Naive thymus-derived CD4-positive, alpha-beta T cell (primary cell): ENCODE measurements around the gene MED14. TPM values are rescaled to one million over a fixed set of nuclear protein-coding genes. Genes with fewer than 3 reads are reported as not detected.

Experiments
- ATAC-seq: fragments of 150-1000 bp; cut with Tn5 transposase; 2 replicates; pipeline ENCODE4 v1.10.0; 2021; ENCODE audit warnings: mild to moderate bottlenecking, moderate library complexity
- CTCF ChIA-PET: fragments of 350-600 bp; sonication (Branson Sonifier 250); formaldehyde crosslinking; loops from one replicate; lab custom pipeline; 2021; ENCODE audit warnings: antibody characterized with exemption; lab: Charles Lee
- POLR2A ChIA-PET: fragments of 350-600 bp; sonication (Branson Sonifier 250); formaldehyde crosslinking; loops from one replicate; lab custom pipeline; 2021; ENCODE audit warnings: antibody characterized with exemption, inconsistent platforms; lab: Charles Lee
- DNase-seq, 9 donors: peaks; one replicate each; pipeline versions ENCODE4 v3.0.0 to v3.0.0-alpha.2; 2020 to 2022; ENCODE audit warnings: mixed read lengths in 1 of 9
- H3K27ac ChIP-seq: one replicate; pipeline ENCODE4 v1.7.0; 2013; ENCODE audit warnings: mild to moderate bottlenecking, low read depth, low read length, moderate library complexity
- H3K27me3 ChIP-seq, 2 donors: one replicate each; pipeline ENCODE4 v1.7.0; 2013; ENCODE audit warnings: low read length in 2 of 2, mild to moderate bottlenecking in 2 of 2, moderate library complexity in 2 of 2; ENCODE audit not compliant: control insufficient read depth in 2 of 2, insufficient read depth in 2 of 2
- H3K36me3 ChIP-seq, 3 experiments: 1 replicate in 2 of 3; 2 replicates in 1 of 3; pipeline ENCODE4 v1.7.0; 2013; ENCODE audit warnings: low read length in 3 of 3, mild to moderate bottlenecking in 3 of 3, moderate library complexity in 1 of 3; ENCODE audit not compliant: insufficient read depth in 3 of 3, control insufficient read depth in 2 of 3
- H3K4me1 ChIP-seq, 2 donors: one replicate each; pipeline ENCODE4 v1.7.0; 2013; ENCODE audit warnings: low read length in 2 of 2, mild to moderate bottlenecking in 2 of 2, moderate library complexity in 1 of 2; ENCODE audit not compliant: control insufficient read depth in 2 of 2, insufficient read depth in 2 of 2
- H3K4me3 ChIP-seq: 2 replicates; pipeline ENCODE4 v1.7.0; 2013; ENCODE audit warnings: mild to moderate bottlenecking, low read length
- H3K9me3 ChIP-seq, 3 experiments: 1 replicate in 2 of 3; 2 replicates in 1 of 3; pipeline ENCODE4 v1.7.0; 2013; ENCODE audit warnings: low read length in 3 of 3; ENCODE audit not compliant: control insufficient read depth in 2 of 3
- H3K27ac Mint-ChIP-seq, 9 donors: one replicate each; pipeline ENCODE4 v1.8.0; 2020 to 2022; ENCODE audit warnings: mixed read lengths in 9 of 9, mild to moderate bottlenecking in 8 of 9, moderate library complexity in 5 of 9, inconsistent platforms in 2 of 9
- H3K27me3 Mint-ChIP-seq, 5 donors: one replicate each; pipeline ENCODE4 v1.8.0; 2021 to 2022; ENCODE audit warnings: mixed read lengths in 5 of 5, mild to moderate bottlenecking in 1 of 5
- H3K36me3 Mint-ChIP-seq, 5 donors: one replicate each; pipeline ENCODE4 v1.8.0; 2020 to 2022; ENCODE audit warnings: mixed read lengths in 5 of 5, mild to moderate bottlenecking in 3 of 5, inconsistent platforms in 1 of 5
- H3K4me1 Mint-ChIP-seq, 7 donors: one replicate each; pipeline ENCODE4 v1.8.0; 2020 to 2022; ENCODE audit warnings: mixed read lengths in 7 of 7, mild to moderate bottlenecking in 3 of 7, inconsistent platforms in 1 of 7
- H3K4me3 Mint-ChIP-seq, 10 donors: one replicate each; pipeline ENCODE4 v1.8.0; 2020 to 2022; ENCODE audit warnings: mild to moderate bottlenecking in 10 of 10, mixed read lengths in 10 of 10, moderate library complexity in 6 of 10, inconsistent platforms in 2 of 10
- H3K9me3 Mint-ChIP-seq, 11 donors: one replicate each; pipeline ENCODE4 v1.8.0; 2020 to 2022; ENCODE audit warnings: mixed read lengths in 11 of 11, mild to moderate bottlenecking in 4 of 11, inconsistent platforms in 1 of 11, moderate library complexity in 1 of 11
- intact Hi-C, 2 donors: fragments of 100-400 bp; cut with micrococcal nuclease; formaldehyde crosslinking; loops; one replicate each; pipeline ENCODE4 v1.15.1; 2023
- polyA plus RNA-seq, 2 donors: library from polyadenylated mRNA; unstranded; fragments of 300-500 nt; fragmentation: Illumina TruSeq; gene quantifications; one replicate each; pipeline ENCODE4 v1.2.3, GENCODE V29; 2021
- total RNA-seq, 6 experiments: library from RNA in 5 of 6; stranded (reverse) in 5 of 6; gene quantifications; 1 replicate in 5 of 6; 2 replicates in 1 of 6; pipeline ENCODE4 v1.2.3 and lab custom pipeline; 2021 to 2026

MED14 gene
- total and polyA plus RNA-seq, 7 experiments from 2014 or later = 6.9 to 49.5 (median 42.1) TPM

DNA sequence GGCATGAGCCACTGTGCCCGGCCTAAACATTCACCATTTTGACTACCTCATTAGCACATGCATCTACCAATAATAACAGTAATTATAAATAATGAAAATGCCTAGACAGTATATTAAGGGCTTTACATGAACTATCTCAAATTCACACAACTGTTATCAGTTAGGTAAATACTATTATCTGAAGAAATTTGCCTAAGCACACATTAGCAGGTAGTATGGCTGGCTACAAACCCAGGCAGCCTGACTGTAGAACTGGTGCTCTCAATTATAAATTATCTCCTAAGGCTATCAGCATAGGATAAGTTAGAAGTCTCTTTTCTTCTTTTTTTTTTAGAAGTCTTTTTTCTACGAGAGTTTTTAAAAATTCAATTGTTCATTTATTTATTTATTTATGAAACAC lies 73.9 kb downstream of the MED14 start:
- Mint-ChIP-seq H3K36me3 (peaks cover 0 to 54% (median 9%) of the 10 kb centered on the region in 5 donors), H3K27ac (no peak overlapping the region), H3K9me3 (no peaks in the 10 kb centered on the region), H3K27me3 (no peaks in the 10 kb centered on the region), H3K4me1 (peaks cover 0 to 11% (median 0%) of the 10 kb centered on the region in 7 donors), H3K4me3 (no peak overlapping the region)
- Histone ChIP-seq H3K9me3 (no peaks in the 10 kb centered on the region), H3K4me3 (no peak overlapping the region), H3K27me3 (no peaks in the 10 kb centered on the region), H3K27ac (no peak overlapping the region), H3K4me1 (peaks cover 0 to 11% of the 10 kb centered on the region in 2 donors), H3K36me3 (peaks cover 0 to 55% (median 4%) of the 10 kb centered on the region in 3 experiments)
- intact Hi-C loops = no loop called here
- POLR2A ChIA-PET = no interaction called here
- DNase-seq (no peak), ATAC-seq (no peak)
- CTCF ChIA-PET = no interaction called here

DNA sequence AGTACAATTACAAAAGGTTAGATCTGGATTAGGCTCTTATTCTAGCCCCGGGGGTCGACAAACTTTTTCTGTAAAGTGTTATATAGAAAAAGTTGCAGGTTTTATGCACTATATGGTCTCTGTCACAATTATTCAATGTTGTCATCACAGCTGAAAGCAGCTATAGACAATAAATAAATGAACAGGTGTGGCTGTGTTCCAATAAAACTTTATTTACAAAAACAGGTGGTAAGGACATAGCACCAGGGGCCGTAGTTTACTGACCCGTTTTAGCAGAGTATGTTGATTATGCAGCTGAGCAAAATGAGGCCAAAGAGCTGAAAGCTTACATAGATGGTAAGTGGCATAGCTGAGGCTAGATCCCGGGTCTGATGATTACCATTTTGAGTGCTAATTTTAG lies 75.0 kb downstream of the MED14 start:
- Histone ChIP-seq H3K27me3 (no peaks in the 10 kb centered on the region), H3K27ac (no peak overlapping the region), H3K9me3 (no peaks in the 10 kb centered on the region), H3K36me3 (peaks cover 0 to 47% (median 4%) of the 10 kb centered on the region in 3 experiments), H3K4me1 (peaks cover 0 to 11% of the 10 kb centered on the region in 2 donors), H3K4me3 (no peak overlapping the region)
- Mint-ChIP-seq H3K4me3 (no peak overlapping the region), H3K36me3 (peaks cover 0 to 45% (median 9%) of the 10 kb centered on the region in 5 donors), H3K9me3 (no peaks in the 10 kb centered on the region), H3K27ac (peak overlapping the region in 1 of 9 donors; percentile 53), H3K27me3 (no peaks in the 10 kb centered on the region), H3K4me1 (peaks cover 0 to 11% (median 0%) of the 10 kb centered on the region in 7 donors)
- ChIA-PET POLR2A (no interaction called here), CTCF (interaction anchor here (1.1 kb wide), 1 partner anchor 28 kb away, joined by 3 read pairs; no protein-coding TSS in a partner anchor)
- no peak for ATAC-seq
- no peak for DNase-seq
- intact Hi-C loops = no loop called here

DNA sequence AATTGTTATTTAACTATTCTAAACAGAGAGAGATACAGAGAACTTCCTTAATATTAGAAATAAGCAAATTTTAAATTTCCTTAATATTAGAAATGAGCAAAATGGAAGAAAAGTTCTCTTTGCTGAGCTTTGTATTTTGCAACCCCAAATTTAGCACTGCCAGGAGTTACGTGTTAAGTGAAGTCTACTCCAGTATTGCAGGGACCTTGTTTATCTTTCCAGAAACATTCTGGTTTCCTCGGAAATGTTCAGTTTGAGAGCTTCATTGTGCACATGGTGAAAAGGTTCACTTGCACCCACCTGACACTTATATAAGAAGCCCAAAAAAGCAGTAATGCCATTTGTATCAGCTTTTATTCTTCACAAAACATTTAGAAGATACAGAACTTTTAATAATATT lies 81.8 kb downstream of the MED14 start:
- Mint-ChIP-seq H3K36me3 (peaks cover 0 to 20% (median 0%) of the 10 kb centered on the region in 5 donors), H3K9me3 (no peaks in the 10 kb centered on the region), H3K4me1 (peaks cover 0 to 6% (median 4%) of the 10 kb centered on the region in 7 donors), H3K27me3 (no peaks in the 10 kb centered on the region), H3K27ac (no peak overlapping the region), H3K4me3 (no peak overlapping the region)
- Histone ChIP-seq H3K27me3 (no peaks in the 10 kb centered on the region), H3K9me3 (no peaks in the 10 kb centered on the region), H3K27ac (no peak overlapping the region), H3K4me3 (no peak overlapping the region), H3K4me1 (no peaks in the 10 kb centered on the region), H3K36me3 (peaks cover 0 to 25% (median 0%) of the 10 kb centered on the region in 3 experiments)
- ChIA-PET POLR2A (interaction anchor here (0.6 kb wide), 2 partner anchors 279 to 444 kb away, joined by 3 read pairs; no protein-coding TSS in a partner anchor), CTCF (interaction anchor here (0.8 to 5.1 kb wide), 4 partner anchors 11 to 528 kb away, joined by 3 to 37 read pairs (median 3); no protein-coding TSS in a partner anchor)
- intact Hi-C loops = no loop called here
- DNase-seq = no peak
- ATAC-seq = no peak

DNA sequence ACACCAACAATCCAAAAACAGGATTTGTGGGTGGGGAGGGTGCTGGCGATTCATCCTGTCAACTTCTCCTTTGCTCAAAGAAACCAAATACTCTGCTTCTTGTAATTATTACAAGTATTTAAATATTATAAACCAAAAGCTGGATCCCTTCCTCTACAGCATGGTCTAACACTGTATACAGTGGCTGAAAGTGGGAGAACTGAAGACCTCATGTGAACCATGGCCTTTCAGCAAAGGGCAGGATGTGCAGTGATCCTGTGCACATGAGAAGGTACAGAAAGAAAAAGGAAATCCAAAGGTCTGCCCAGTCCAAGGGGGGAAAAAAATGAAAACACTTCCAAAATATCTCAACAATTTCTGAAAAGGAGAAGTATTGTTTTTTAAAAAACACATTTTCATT lies 82.7 kb downstream of the MED14 start:
- peaks cover 0 to 12% (median 5%) of the 10 kb centered on the region in 7 donors for H3K4me1 Mint-ChIP-seq
- Histone ChIP-seq H3K4me3 (no peak overlapping the region), H3K36me3 (peaks cover 0 to 24% (median 0%) of the 10 kb centered on the region in 3 experiments), H3K4me1 (peaks cover 3 to 5% of the 10 kb centered on the region in 2 donors), H3K27me3 (no peaks in the 10 kb centered on the region), H3K9me3 (no peaks in the 10 kb centered on the region), H3K27ac (no peak overlapping the region)
- no peak overlapping the region for H3K4me3 Mint-ChIP-seq
- ATAC-seq = no peak
- intact Hi-C loops = no loop called here
- ChIA-PET CTCF (interaction anchor here (1.1 to 5.1 kb wide), 5 partner anchors 65 to 528 kb away, joined by 3 to 37 read pairs (median 3); no protein-coding TSS in a partner anchor), POLR2A (interaction anchor here (0.6 kb wide), 1 partner anchor 444 kb away, joined by 3 read pairs; no protein-coding TSS in a partner anchor)
- no peaks in the 10 kb centered on the region for H3K27me3 Mint-ChIP-seq
- H3K9me3 Mint-ChIP-seq = no peaks in the 10 kb centered on the region
- no peak for DNase-seq
- H3K27ac Mint-ChIP-seq = peak overlapping the region in 2 of 9 donors; percentile 59 to 69
- peaks cover 0 to 20% (median 0%) of the 10 kb centered on the region in 5 donors for H3K36me3 Mint-ChIP-seq

DNA sequence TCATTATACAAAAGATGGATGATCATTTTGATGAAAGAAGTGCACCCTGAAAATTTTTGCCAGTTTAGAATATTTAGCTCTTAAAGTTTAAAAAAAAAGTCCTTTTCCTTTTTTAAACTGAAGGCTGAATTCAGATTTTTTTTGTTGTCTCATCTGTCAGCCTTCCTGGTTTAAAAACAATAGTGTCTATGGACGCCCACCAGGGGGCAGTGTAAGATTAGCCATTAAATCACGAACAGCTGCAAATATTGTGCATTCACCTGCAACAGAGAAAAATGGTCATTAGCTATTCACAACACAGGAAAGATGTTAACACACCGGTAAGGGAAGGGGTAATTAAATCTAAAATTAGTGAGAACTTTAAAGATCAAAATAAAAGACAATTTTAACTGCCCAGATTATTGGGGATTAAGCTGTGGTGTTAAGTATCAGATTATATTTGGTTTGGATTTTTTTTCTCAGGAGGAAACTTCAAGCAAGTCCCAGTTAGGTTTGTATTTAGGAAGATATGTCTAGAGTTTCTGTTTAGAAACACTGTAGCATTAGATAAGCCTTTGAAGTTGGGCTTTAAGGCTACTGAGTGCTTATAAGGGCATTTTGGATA lies 83.6 kb downstream of the MED14 start:
- peak; percentile 27 to 83 (median 66) for DNase-seq
- intact Hi-C loops = loop anchor here (1.0 to 2.0 kb wide), 6 partner anchors 107 to 602 kb away; no protein-coding TSS in a partner anchor
- no peak overlapping the region for H3K4me3 ChIP-seq
- H3K9me3 ChIP-seq = no peaks in the 10 kb centered on the region
- Mint-ChIP-seq H3K4me1 (peaks cover 0 to 17% (median 5%) of the 10 kb centered on the region in 7 donors), H3K9me3 (no peaks in the 10 kb centered on the region), H3K27me3 (no peaks in the 10 kb centered on the region), H3K4me3 (no peak overlapping the region), H3K36me3 (peaks cover 0 to 16% (median 0%) of the 10 kb centered on the region in 5 donors), H3K27ac (peak overlapping the region in 8 of 9 donors; percentile 3 to 68 (median 21))
- H3K36me3 ChIP-seq = peaks cover 0 to 15% (median 0%) of the 10 kb centered on the region in 3 experiments
- POLR2A ChIA-PET = interaction anchor here (0.6 to 1.3 kb wide), 4 partner anchors 35 to 475 kb away, joined by 3 to 4 read pairs (median 4); no protein-coding TSS in a partner anchor
- peaks cover 3 to 6% of the 10 kb centered on the region in 2 donors for H3K4me1 ChIP-seq
- peak; percentile 35 for ATAC-seq
- H3K27me3 ChIP-seq = no peaks in the 10 kb centered on the region
- CTCF ChIA-PET = interaction anchor here (0.6 to 5.1 kb wide), 16 partner anchors 12 to 487 kb away, joined by 3 to 37 read pairs (median 3); partner anchors contain the start of gene ATP6AP2
- no peak overlapping the region for H3K27ac ChIP-seq

DNA sequence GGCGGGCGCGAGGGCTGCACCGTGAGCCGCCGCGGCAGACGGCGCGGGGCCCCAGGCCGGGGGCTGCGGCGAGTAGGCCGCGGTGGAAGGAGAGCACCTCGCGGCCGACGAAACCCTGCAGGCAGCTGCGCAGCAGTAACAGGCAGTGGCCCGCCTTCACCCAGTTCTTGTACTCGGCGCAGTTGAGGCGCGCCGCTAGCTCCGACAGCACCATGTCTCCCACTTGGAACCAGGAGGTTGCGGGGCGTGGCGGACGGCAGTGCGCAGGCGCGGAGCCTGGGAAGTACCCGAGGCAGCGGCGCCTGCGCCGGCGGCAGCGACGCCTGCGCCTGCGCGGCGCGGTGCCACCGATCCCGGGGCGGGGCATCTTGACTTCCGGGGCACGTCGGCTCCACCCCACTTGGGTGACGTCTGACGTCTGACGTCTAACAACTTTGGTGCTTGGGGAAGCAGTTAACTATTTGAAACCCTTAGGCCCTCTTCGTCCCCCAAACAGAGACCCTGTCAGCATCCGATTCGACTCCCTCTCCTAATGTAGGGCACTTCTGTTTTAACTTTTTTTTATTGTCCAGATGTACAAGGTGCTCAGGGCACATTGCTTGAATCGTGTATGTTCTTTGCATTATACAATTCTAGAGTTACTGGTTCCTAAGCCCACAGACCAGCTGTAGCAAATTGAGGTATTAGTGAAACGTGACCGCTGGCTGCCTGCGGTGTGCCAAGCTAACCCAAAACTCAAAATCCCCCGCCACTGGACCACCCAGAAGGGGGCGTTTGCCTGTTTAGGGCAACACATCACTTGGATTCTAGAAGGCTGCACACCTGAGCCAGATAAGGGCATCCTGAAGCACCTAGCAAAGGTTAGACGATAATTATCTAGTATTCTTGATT lies 87.8 kb downstream of the MED14 start, which contains the start of gene CXorf38:
CXorf38 (minus strand) TSS at position 255 of the 891 bp plus-strand sequence; CDS start at position 214, 41 bp downstream.
- Histone ChIP-seq H3K27me3 (no peaks in the 10 kb centered on the region), H3K4me1 (peaks cover 3 to 19% of the 10 kb centered on the region in 2 donors), H3K9me3 (no peaks in the 10 kb centered on the region), H3K4me3 (peak within 1 kb of the TSS; percentile 73), H3K36me3 (peaks cover 0 to under 1% (median 0%) of the 10 kb centered on the region in 3 experiments), H3K27ac (peak within 1 kb of the TSS; percentile 89)
- Mint-ChIP-seq H3K27me3 (no peaks in the 10 kb centered on the region), H3K36me3 (peaks cover 0 to 16% (median 8%) of the 10 kb centered on the region in 5 donors), H3K27ac (peak within 1 kb of the TSS; percentile 88 to 99 (median 95)), H3K4me1 (peaks cover 16 to 51% (median 31%) of the 10 kb centered on the region in 7 donors), H3K4me3 (peak within 1 kb of the TSS; percentile 89 to 96 (median 94)), H3K9me3 (no peaks in the 10 kb centered on the region)
- ATAC-seq (peak; percentile 85), DNase-seq (peak; percentile 86 to 99 (median 95))
- ChIA-PET CTCF (interaction anchor here (0.8 kb wide), 1 partner anchor 468 kb away, joined by 3 read pairs; no protein-coding TSS in a partner anchor), POLR2A (interaction anchor here (0.7 to 2.3 kb wide), 2 partner anchors 67 to 88 kb away, joined by 3 to 9 read pairs; partner anchors contain the start of genes ATP6AP2 and MED14)
- intact Hi-C loops = loop anchor here (1.0 to 10.0 kb wide), 12 partner anchors 67 to 1843 kb away; partner anchors contain the start of genes ATP6AP2 (in 2 of the 2), BCOR (in 1 of the 2), DDX3X (in 1 of the 2) and MED14 (in 1 of the 2)
